H1 (cell line): Measurements from ENCODE around the gene PPIL4.

Experiments
- CBX8 ChIP-seq: fragments of 300-800, 300-1000 bp; sonication (generic); IDR thresholded peaks from 2 replicates; pipeline ENCODE4 v1.7.1; 2016; ENCODE audit warnings: low read depth, low read length, borderline replicate concordance
- CTCF ChIP-seq, 3 experiments: IDR thresholded peaks; 1 replicate in 2 of 3; 2 replicates in 1 of 3; pipeline versions ENCODE4 v1.5.1 to v1.6.1; 2011; ENCODE audit warnings: low read length in 3 of 3, mild to moderate bottlenecking in 3 of 3, inconsistent platforms in 2 of 3, low read depth in 1 of 3, moderate library complexity in 1 of 3; ENCODE audit not compliant: insufficient read depth in 1 of 3; ENCODE audit errors: control extremely low read depth in 1 of 3
- EZH2 ChIP-seq: fragments of 200-600 bp; sonication (generic); IDR thresholded peaks from 2 replicates; pipeline ENCODE4 v1.7.1; 2012; ENCODE audit warnings: low read depth, mild to moderate bottlenecking, moderate library complexity, low read length, inconsistent platforms; ENCODE audit not compliant: severe bottlenecking
- JUN ChIP-seq: IDR thresholded peaks from 2 replicates; pipeline ENCODE4 v1.6.1; 2011; ENCODE audit warnings: low read depth, mild to moderate bottlenecking, improper control_type of control experiment, low read length
- JUND ChIP-seq: IDR thresholded peaks from 2 replicates; pipeline ENCODE4 v1.6.1; 2011; ENCODE audit warnings: mild to moderate bottlenecking, improper control_type of control experiment, low read length
- PHF8 ChIP-seq: fragments of 200-600 bp; sonication (generic); conservative IDR thresholded peaks from 2 replicates; pipeline ENCODE4 v1.7.1; 2012; ENCODE audit warnings: low read depth, mild to moderate bottlenecking, inconsistent platforms, low read length, moderate library complexity
- POLR2A ChIP-seq, 2 experiments: IDR thresholded peaks; 1 replicate in 1 of 2; 2 replicates in 1 of 2; pipeline ENCODE4 v1.6.1; 2011; ENCODE audit warnings: low read depth in 2 of 2, low read length in 2 of 2, mild to moderate bottlenecking in 2 of 2; ENCODE audit errors: control extremely low read depth in 1 of 2
- POLR2AphosphoS5 ChIP-seq: IDR thresholded peaks from 2 replicates; pipeline ENCODE4 v1.6.1; 2011; ENCODE audit warnings: low read depth, low read length
- SP2 ChIP-seq: IDR thresholded peaks from 2 replicates; pipeline ENCODE4 v1.6.1; 2012; ENCODE audit warnings: mild to moderate bottlenecking, low read length, inconsistent platforms
- TBP ChIP-seq: IDR thresholded peaks from 2 replicates; pipeline ENCODE4 v1.6.1; 2011; ENCODE audit warnings: low read depth, low read length, improper control_type of control experiment
- YY1 ChIP-seq: IDR thresholded peaks from 2 replicates; pipeline ENCODE4 v1.6.1; 2011; ENCODE audit warnings: low read depth, mild to moderate bottlenecking, low read length

GRCh38 chr6:149480502-149481280 lies 65.2 kb downstream of the PPIL4 start:
- no peak for TF ChIP-seq CTCF (IDR thresholded peaks at IDR 0.05; ENCODE audit: control extremely low read depth in 1 of 3, insufficient read depth in 1 of 3, low read depth in 1 of 3, low read length in 3 of 3)
- no peak for TF ChIP-seq POLR2A (IDR thresholded peaks at IDR 0.05; ENCODE audit: control extremely low read depth in 1 of 2, low read depth in 2 of 2, low read length in 2 of 2)
- TF ChIP-seq YY1, result no peak
- no peak for TF ChIP-seq SP2
- no peak for TF ChIP-seq EZH2
- no peak for TF ChIP-seq CBX8
- TF ChIP-seq JUND, result no peak
- no peak for TF ChIP-seq PHF8
- no peak for TF ChIP-seq TBP
- TF ChIP-seq JUN, result no peak
- no peak for TF ChIP-seq POLR2AphosphoS5
